SW480 (cell line): ENCODE measurements around the gene AUP1.

Experiments
- DNase-seq: peaks from one replicate; pipeline ENCODE4 v3.0.0-alpha.2; 2016; ENCODE audit warnings: low spot score

AUP1 gene

GRCh38 chr2:74535440-74535965, 6.0 kb upstream of the AUP1 start:
- no peak for DNase-seq

GRCh38 chr2:74534411-74534810, 4.9 kb upstream of the AUP1 start:
- DNase-seq, result no peak

GRCh38 chr2:74533464-74533863, 4.0 kb upstream of the AUP1 start:
- no peak for DNase-seq

GRCh38 chr2:74532222-74532621, 2.7 kb upstream of the AUP1 start:
- peak; percentile 62 for DNase-seq

GRCh38 chr2:74531666-74532065, 2.2 kb upstream of the AUP1 start:
- no peak for DNase-seq

GRCh38 chr2:74530239-74531187, 1.0 kb upstream of the AUP1 start:
- DNase-seq, result peak; percentile 34

- no peak for DNase-seq
Measured at GRCh38 chr2:74528600-74529356, 728 bp downstream of the AUP1 start.

GRCh38 chr2:74527741-74528140, 1.8 kb downstream of the AUP1 start:
- DNase-seq, result no peak

GRCh38 chr2:74526649-74527230, 2.8 kb downstream of the AUP1 start:
- DNase-seq, result no peak

GRCh38 chr2:74525717-74526648, 3.5 kb downstream of the AUP1 start, which contains the start of gene DQX1:
Gene DQX1, minus strand, starts transcription at chr2:74526231. Its CDS starts 502 bp downstream, at chr2:74525729.
- peak; percentile 67 for DNase-seq

GRCh38 chr2:74524955-74525716, 4.4 kb downstream of the AUP1 start:
- no peak for DNase-seq

GRCh38 chr2:74524005-74524404, 5.5 kb downstream of the AUP1 start:
- DNase-seq, result no peak

GRCh38 chr2:74522516-74522915, 7.0 kb downstream of the AUP1 start:
- no peak for DNase-seq

- no peak for DNase-seq
Measured at GRCh38 chr2:74516650-74517049, 12.9 kb downstream of the AUP1 start.

- DNase-seq, result no peak
Measured at GRCh38 chr2:74515981-74516633, 13.4 kb downstream of the AUP1 start.

GRCh38 chr2:74515271-74515980, 14.1 kb downstream of the AUP1 start:
- no peak for DNase-seq

- no peak for DNase-seq
Measured at GRCh38 chr2:74514368-74515270, 14.9 kb downstream of the AUP1 start, which contains the start of gene TLX2. Gene TLX2, plus strand, starts transcription at chr2:74514450. Its CDS starts 357 bp downstream, at chr2:74514807.
